ENCODE measurements around the gene YTHDC1. TPM values are rescaled to one million over a fixed set of nuclear protein-coding genes. Genes with fewer than 3 reads are reported as not detected.

Gene YTHDC1
- total and polyA plus RNA-seq, 2 experiments from 2014 or later, result 45.3 to 75.4 TPM

GRCh38 chr4:68344049-68344448 lies 5.8 kb downstream of the YTHDC1 start:
- Histone ChIP-seq H3K27me3 (no peaks in the 10 kb centered on the region), H4K20me1 (ENCODE audit: insufficient read depth, poor library complexity, severe bottlenecking) (peaks cover 100% of the 10 kb centered on the region), H3K4me1 (ENCODE audit: insufficient read depth) (peaks cover 43% of the 10 kb centered on the region), H3K9me2 (replicated peaks; ENCODE audit: insufficient read depth) (no peaks in the 10 kb centered on the region), H2AFZ (no peak overlapping the region), H3K4me3 (no peak overlapping the region), H3K4me2 (peak overlapping the region; percentile 75), H3K36me3 (replicated peaks; ENCODE audit: insufficient read depth, low read depth) (no peaks in the 10 kb centered on the region), H3K9me3 (ENCODE audit: low read depth) (no peaks in the 10 kb centered on the region), H3K79me2 (peaks cover 100% of the 10 kb centered on the region), H3K27ac (peak overlapping the region; percentile 23)
- DNase-seq (ENCODE audit: low spot score), result no peak
- 62% methylated on average over 2 of the region's 2 CpGs for WGBS (ENCODE audit: low lambda C conversion rate, missing lambda C conversion rate)
- TF ChIP-seq EZH2phosphoT487 (IDR thresholded peaks at IDR 0.05; ENCODE audit: low read depth, severe bottlenecking, unreplicated experiment) (no peak), EZH2 (IDR thresholded peaks at IDR 0.05; ENCODE audit: borderline replicate concordance) (no peak), CTCF (IDR thresholded peaks at IDR 0.05; ENCODE audit: poor library complexity) (no peak)

GRCh38 chr4:68342134-68342533 lies 7.8 kb downstream of the YTHDC1 start:
- 47% methylated on average over 5 of the region's 5 CpGs for whole genome bisulfite sequencing (ENCODE audit: low lambda C conversion rate, missing lambda C conversion rate)
- Histone ChIP-seq H3K9me3 (ENCODE audit: low read depth) (no peaks in the 10 kb centered on the region), H3K27ac (peak overlapping the region; percentile 13), H2AFZ (no peak overlapping the region), H3K4me1 (ENCODE audit: insufficient read depth) (peaks cover 46% of the 10 kb centered on the region), H3K4me2 (peak overlapping the region; percentile 61), H3K9me2 (replicated peaks; ENCODE audit: insufficient read depth) (no peaks in the 10 kb centered on the region), H3K4me3 (no peak overlapping the region), H4K20me1 (ENCODE audit: insufficient read depth, poor library complexity, severe bottlenecking) (peaks cover 99% of the 10 kb centered on the region), H3K79me2 (peaks cover 100% of the 10 kb centered on the region), H3K27me3 (no peaks in the 10 kb centered on the region), H3K36me3 (replicated peaks; ENCODE audit: insufficient read depth, low read depth) (no peaks in the 10 kb centered on the region)
- no peak for TF ChIP-seq CTCF (IDR thresholded peaks at IDR 0.05; ENCODE audit: poor library complexity)
- TF ChIP-seq EZH2 (IDR thresholded peaks at IDR 0.05; ENCODE audit: borderline replicate concordance), result no peak
- no peak for TF ChIP-seq EZH2phosphoT487 (IDR thresholded peaks at IDR 0.05; ENCODE audit: low read depth, severe bottlenecking, unreplicated experiment)
- DNase-seq (ENCODE audit: low spot score), result peak; percentile 27

- 86% methylated on average over 3 of the region's 3 CpGs for WGBS (ENCODE audit: low lambda C conversion rate, missing lambda C conversion rate)
- Histone ChIP-seq H2AFZ (no peak overlapping the region), H3K9me3 (ENCODE audit: low read depth) (no peaks in the 10 kb centered on the region), H3K9me2 (replicated peaks; ENCODE audit: insufficient read depth) (no peaks in the 10 kb centered on the region), H3K4me1 (ENCODE audit: insufficient read depth) (peaks cover 34% of the 10 kb centered on the region), H3K27ac (no peak overlapping the region), H3K79me2 (peaks cover 100% of the 10 kb centered on the region), H3K4me2 (peak overlapping the region; percentile 30), H3K27me3 (no peaks in the 10 kb centered on the region), H3K36me3 (replicated peaks; ENCODE audit: insufficient read depth, low read depth) (no peaks in the 10 kb centered on the region), H4K20me1 (ENCODE audit: insufficient read depth, poor library complexity, severe bottlenecking) (peaks cover 99% of the 10 kb centered on the region), H3K4me3 (no peak overlapping the region)
- TF ChIP-seq EZH2phosphoT487 (IDR thresholded peaks at IDR 0.05; ENCODE audit: low read depth, severe bottlenecking, unreplicated experiment) (no peak), CTCF (IDR thresholded peaks at IDR 0.05; ENCODE audit: poor library complexity) (no peak), EZH2 (IDR thresholded peaks at IDR 0.05; ENCODE audit: borderline replicate concordance) (no peak)
- no peak for DNase-seq (ENCODE audit: low spot score)
Measured at GRCh38 chr4:68338625-68339024, 11.3 kb downstream of the YTHDC1 start.

- Histone ChIP-seq H3K4me2 (no peak overlapping the region), H3K9me3 (ENCODE audit: low read depth) (no peaks in the 10 kb centered on the region), H3K4me3 (no peak overlapping the region), H3K27me3 (no peaks in the 10 kb centered on the region), H2AFZ (no peak overlapping the region), H3K79me2 (peaks cover 100% of the 10 kb centered on the region), H3K27ac (no peak overlapping the region), H3K36me3 (replicated peaks; ENCODE audit: insufficient read depth, low read depth) (no peaks in the 10 kb centered on the region), H3K4me1 (ENCODE audit: insufficient read depth) (peaks cover 33% of the 10 kb centered on the region), H4K20me1 (ENCODE audit: insufficient read depth, poor library complexity, severe bottlenecking) (peaks cover 93% of the 10 kb centered on the region), H3K9me2 (replicated peaks; ENCODE audit: insufficient read depth) (no peaks in the 10 kb centered on the region)
- DNase-seq (ENCODE audit: low spot score), result no peak
- TF ChIP-seq EZH2phosphoT487 (IDR thresholded peaks at IDR 0.05; ENCODE audit: low read depth, severe bottlenecking, unreplicated experiment), result no peak
- TF ChIP-seq CTCF (IDR thresholded peaks at IDR 0.05; ENCODE audit: poor library complexity), result no peak
- 84% methylated on average over 7 of the region's 7 CpGs for whole genome bisulfite sequencing (ENCODE audit: low lambda C conversion rate, missing lambda C conversion rate)
Measured at GRCh38 chr4:68337522-68337921, 12.4 kb downstream of the YTHDC1 start.
